ENCODE results near the gene C1orf159. TPM values are rescaled to one million over a fixed set of nuclear protein-coding genes. Genes with fewer than 3 reads are reported as not detected.

The C1orf159 gene
- total and polyA plus RNA-seq, 9 of the 15 experiments (the other 6 are each of a cell fraction or from before 2014, with no cell fraction given): 0.28 to 54.9 (median 10.6) TPM

DNA sequence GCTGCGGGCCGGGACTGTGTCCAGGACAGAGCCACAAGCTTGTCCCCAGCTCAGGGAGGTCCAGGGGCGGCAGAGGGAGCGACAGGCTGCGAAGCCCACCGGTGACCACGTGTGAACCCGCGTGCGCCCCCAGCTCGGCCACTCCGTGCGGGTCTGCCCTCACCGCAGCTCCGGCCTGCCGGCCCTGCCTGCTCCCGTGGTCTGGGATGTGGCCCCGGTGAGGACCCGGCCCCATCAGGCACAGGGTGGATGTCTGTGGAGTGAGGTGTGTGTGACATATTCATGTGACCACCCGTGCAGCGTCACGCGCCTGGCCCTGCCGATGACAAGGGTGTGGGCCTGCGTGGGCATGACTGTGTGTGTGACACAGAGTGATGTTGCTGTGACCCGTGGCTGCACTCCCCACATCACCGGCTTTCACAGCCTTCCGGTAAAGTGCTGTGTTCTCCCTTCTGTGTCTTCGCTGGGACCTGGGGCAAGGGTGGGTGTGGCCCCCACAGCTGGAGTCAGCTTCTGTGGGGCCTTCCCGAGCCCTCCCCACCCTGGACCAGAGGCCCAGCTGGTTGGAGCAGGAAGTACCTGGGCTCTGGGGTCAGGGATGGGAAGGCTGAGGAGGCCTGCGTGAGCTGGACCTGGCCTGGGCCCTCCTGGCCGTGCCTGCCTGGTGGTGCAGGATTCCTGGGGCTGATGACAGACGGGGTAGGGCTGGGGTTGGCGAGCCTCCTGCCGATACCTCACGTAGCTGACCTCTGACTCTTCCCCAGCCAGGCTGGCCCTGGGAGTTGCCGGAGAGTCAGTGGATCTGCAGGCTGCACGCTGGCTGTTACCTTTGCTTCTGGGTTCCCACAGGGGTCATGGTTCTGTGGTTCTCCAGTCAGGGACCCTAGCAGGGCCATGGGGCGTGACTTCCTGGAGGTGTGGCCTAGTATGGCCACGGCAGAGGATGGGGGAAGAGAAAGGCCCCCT is 45.9 kb downstream of the C1orf159 start (continued):
- TF ChIP-seq, protein P1, sequence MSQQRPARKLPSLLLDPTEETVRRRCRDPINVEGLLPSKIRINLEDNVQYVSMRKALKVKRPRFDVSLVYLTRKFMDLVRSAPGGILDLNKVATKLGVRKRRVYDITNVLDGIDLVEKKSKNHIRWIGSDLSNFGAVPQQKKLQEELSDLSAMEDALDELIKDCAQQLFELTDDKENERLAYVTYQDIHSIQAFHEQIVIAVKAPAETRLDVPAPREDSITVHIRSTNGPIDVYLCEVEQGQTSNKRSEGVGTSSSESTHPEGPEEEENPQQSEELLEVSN (IDR thresholded peaks at IDR 0.05; ENCODE audit: borderline replicate concordance in 1 of 2, extremely low read depth in 1 of 2, insufficient read depth in 1 of 2, insufficient read length in 1 of 2, low read depth in 1 of 2, low read length in 1 of 2, poor library complexity in 1 of 2, severe bottlenecking in 1 of 2): peak; percentile 16 to 40

DNA sequence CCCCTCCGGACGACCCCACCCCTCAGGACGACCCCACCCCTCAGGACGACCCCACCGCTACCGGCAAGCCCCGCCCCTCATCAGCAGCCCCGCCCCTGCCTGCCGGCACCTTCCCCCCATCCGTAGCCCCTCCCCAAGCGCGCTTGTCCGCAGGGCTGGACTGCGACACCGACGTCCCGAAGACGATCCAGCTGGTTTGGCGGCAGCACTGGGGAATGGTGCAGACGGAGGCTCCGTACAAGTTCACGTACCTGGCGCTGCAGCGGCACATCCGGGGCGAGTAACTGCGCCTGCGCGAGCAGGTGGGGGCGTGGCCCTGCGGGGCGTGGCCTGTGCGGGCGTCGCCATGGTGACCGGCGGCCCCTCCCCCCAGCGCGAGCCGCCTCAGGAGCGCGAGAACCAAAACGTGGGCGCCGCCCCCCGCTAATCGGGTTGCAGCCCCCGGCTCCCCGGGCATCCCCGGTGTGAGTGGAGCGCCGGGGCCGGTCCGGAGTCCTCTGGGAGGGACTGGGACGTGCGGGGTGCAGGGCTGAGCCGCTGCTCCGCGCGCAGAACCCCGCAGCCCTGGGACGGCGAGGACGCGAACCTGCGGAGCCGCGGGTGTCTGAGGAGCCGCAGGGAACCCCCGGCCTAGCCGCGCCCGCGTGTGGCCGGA is 46.7 kb downstream of the C1orf159 start:
- under 1% methylated on average over 62 of the region's 75 CpGs for WGBS (ENCODE audit: insufficient coverage, low coverage, missing lambda C conversion rate)
- FAIRE-seq (peak; percentile 93), DNase-seq (ENCODE audit: extremely low read depth in 1 of 4, low spot score in 3 of 4) (peak; percentile 92 to 97 (median 94)), ATAC-seq (peak; percentile 82)
- Histone ChIP-seq H3K36me3 (ENCODE audit: control insufficient read depth, insufficient read depth, low read length) (no peaks in the 10 kb centered on the region), H3K79me2 (ENCODE audit: control insufficient read depth, insufficient read depth, low read length) (no peaks in the 10 kb centered on the region), H2AFZ (ENCODE audit: low read depth, low read length) (peak overlapping the region; percentile 96), H3K9me1 (ENCODE audit: control insufficient read depth, insufficient read depth, low read length) (peaks cover 4% of the 10 kb centered on the region), H3K9ac (ENCODE audit: insufficient read depth in 1 of 2, low read depth in 2 of 2, low read length in 2 of 2) (peak overlapping the region; percentile 14 to 88; a peak in 3 of 4 replicates), H3K27me3 (ENCODE audit: control insufficient read depth in 2 of 2, insufficient read depth in 2 of 2, low read length in 2 of 2) (peaks cover 0 to 5% of the 10 kb centered on the region in 2 experiments; a peak in 1 of 5 replicates), H3K4me3 (peak overlapping the region; percentile 48), H3K4me1 (replicated peaks in 1 of 2; ENCODE audit: control insufficient read depth in 2 of 2, insufficient read depth in 2 of 2, low read length in 2 of 2) (peaks cover 23 to 88% of the 10 kb centered on the region in 2 experiments), H3K4me2 (ENCODE audit: insufficient read depth, low read length) (peak overlapping the region; percentile 81), H3K9me3 (replicated peaks; ENCODE audit: control insufficient read depth, insufficient read depth, low read depth, low read length) (no peaks in the 10 kb centered on the region), H3K27ac (ENCODE audit: extremely low read depth, low read depth, low read length) (0 out of 3 replicates have a peak overlapping the region, but pooled peaks have one; percentile 16), H4K20me1 (replicated peaks; ENCODE audit: control insufficient read depth, insufficient read depth, low read length) (peaks cover 7% of the 10 kb centered on the region; the same call in 1 of the 2 replicates)
- in situ Hi-C loops (cut with MboI) (loop anchor here (10.0 kb wide), 1 partner anchor 84 kb away; the partner anchor contains the start of gene PERM1), intact Hi-C loops (cut with micrococcal nuclease) (no loop called here)
- ChIA-PET CTCF (ENCODE audit: low intra/inter-chr PET ratio) (interaction anchor here (0.8 kb wide), 1 partner anchor 505 kb away, joined by 3 read pairs; the partner anchor contains the start of gene SSU72), POLR2A (interaction anchor here (0.7 kb wide), 1 partner anchor 10 kb away, joined by 3 read pairs; no protein-coding TSS in a partner anchor)
- BruUV-seq (replicated peaks): no TSS peak
- TF ChIP-seq, protein P2, sequence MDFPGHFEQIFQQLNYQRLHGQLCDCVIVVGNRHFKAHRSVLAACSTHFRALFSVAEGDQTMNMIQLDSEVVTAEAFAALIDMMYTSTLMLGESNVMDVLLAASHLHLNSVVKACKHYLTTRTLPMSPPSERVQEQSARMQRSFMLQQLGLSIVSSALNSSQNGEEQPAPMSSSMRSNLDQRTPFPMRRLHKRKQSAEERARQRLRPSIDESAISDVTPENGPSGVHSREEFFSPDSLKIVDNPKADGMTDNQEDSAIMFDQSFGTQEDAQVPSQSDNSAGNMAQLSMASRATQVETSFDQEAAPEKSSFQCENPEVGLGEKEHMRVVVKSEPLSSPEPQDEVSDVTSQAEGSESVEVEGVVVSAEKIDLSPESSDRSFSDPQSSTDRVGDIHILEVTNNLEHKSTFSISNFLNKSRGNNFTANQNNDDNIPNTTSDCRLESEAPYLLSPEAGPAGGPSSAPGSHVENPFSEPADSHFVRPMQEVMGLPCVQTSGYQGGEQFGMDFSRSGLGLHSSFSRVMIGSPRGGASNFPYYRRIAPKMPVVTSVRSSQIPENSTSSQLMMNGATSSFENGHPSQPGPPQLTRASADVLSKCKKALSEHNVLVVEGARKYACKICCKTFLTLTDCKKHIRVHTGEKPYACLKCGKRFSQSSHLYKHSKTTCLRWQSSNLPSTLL (IDR thresholded peaks at IDR 0.05): no peak
- TF ChIP-seq PHTF2 (CRISPR knock-in tag; IDR thresholded peaks at IDR 0.05) (no peak), ZBTB7A (IDR thresholded peaks at IDR 0.05; ENCODE audit: borderline replicate concordance, control insufficient read depth, low read depth, low read length) (peak; percentile 89), TAF15 (IDR thresholded peaks at IDR 0.05; ENCODE audit: low read depth, low read length) (no peak), CHD1 (IDR thresholded peaks at IDR 0.05; ENCODE audit: low read length) (no peak), ARID1B (IDR thresholded peaks at IDR 0.05) (no peak), SUPT5H (IDR thresholded peaks at IDR 0.05) (no peak), CEBPB (tag; IDR thresholded peaks at IDR 0.05) (no peak), L3MBTL2 (IDR thresholded peaks at IDR 0.05) (peak; percentile 63; the same call in 1 of the 2 replicates), KAT7 (CRISPR knock-in tag; IDR thresholded peaks at IDR 0.05; ENCODE audit: borderline replicate concordance) (no peak), KLF1 (tag; IDR thresholded peaks at IDR 0.05) (peak; percentile 82)
- TF ChIP-seq, protein P3, sequence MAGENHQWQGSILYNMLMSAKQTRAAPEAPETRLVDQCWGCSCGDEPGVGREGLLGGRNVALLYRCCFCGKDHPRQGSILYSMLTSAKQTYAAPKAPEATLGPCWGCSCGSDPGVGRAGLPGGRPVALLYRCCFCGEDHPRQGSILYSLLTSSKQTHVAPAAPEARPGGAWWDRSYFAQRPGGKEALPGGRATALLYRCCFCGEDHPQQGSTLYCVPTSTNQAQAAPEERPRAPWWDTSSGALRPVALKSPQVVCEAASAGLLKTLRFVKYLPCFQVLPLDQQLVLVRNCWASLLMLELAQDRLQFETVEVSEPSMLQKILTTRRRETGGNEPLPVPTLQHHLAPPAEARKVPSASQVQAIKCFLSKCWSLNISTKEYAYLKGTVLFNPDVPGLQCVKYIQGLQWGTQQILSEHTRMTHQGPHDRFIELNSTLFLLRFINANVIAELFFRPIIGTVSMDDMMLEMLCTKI (IDR thresholded peaks at IDR 0.05; ENCODE audit: partially characterized antibody): no peak
